Measurements from ENCODE around the gene SORBS1. TPM values are rescaled to one million over a fixed set of nuclear protein-coding genes. Genes with fewer than 3 reads are reported as not detected.
A peak's percentile ranks its signal among the peaks of the same experiment; 100 is the strongest.

SORBS1 gene
- total and polyA plus RNA-seq, 2 of the 13 experiments (the other 11 are each of a cell fraction or from before 2014, with no cell fraction given), result 16.8 to 39.8 TPM

- TF ChIP-seq ZNF253 (CRISPR knock-in tag; IDR thresholded peaks at IDR 0.05; ENCODE audit: borderline replicate concordance), result no peak
- TF ChIP-seq ZBTB14 (CRISPR knock-in tag; IDR thresholded peaks at IDR 0.05), result no peak
- no peak for TF ChIP-seq TRIM24 (CRISPR knock-in tag; IDR thresholded peaks at IDR 0.05)
- no peak for TF ChIP-seq ZBTB46 (CRISPR knock-in tag; IDR thresholded peaks at IDR 0.05; ENCODE audit: borderline replicate concordance)
- TF ChIP-seq ZNF280B (CRISPR knock-in tag; IDR thresholded peaks at IDR 0.05; ENCODE audit: borderline replicate concordance), result no peak
- TF ChIP-seq EED (CRISPR knock-in tag; IDR thresholded peaks at IDR 0.05), result no peak
- TF ChIP-seq ZNF431 (CRISPR knock-in tag; IDR thresholded peaks at IDR 0.05; ENCODE audit: borderline replicate concordance, low read depth), result no peak
- no peak for TF ChIP-seq NR0B2 (CRISPR knock-in tag; IDR thresholded peaks at IDR 0.05)
- no peak for TF ChIP-seq NR3C1 (CRISPR knock-in tag; IDR thresholded peaks at IDR 0.05)
- TF ChIP-seq DRAP1 (CRISPR knock-in tag; IDR thresholded peaks at IDR 0.05), result peak; percentile 46; the same call in 1 of the 2 replicates
- TF ChIP-seq ZXDC (CRISPR knock-in tag; IDR thresholded peaks at IDR 0.05), result no peak
- no peak for TF ChIP-seq ZNF12 (CRISPR knock-in tag; IDR thresholded peaks at IDR 0.05)
- no peak for TF ChIP-seq TBP (CRISPR knock-in tag; IDR thresholded peaks at IDR 0.05)
- no peak for TF ChIP-seq ZNF451 (CRISPR knock-in tag; IDR thresholded peaks at IDR 0.05)
- no peak for TF ChIP-seq ATRX (CRISPR knock-in tag; IDR thresholded peaks at IDR 0.05; ENCODE audit: borderline replicate concordance)
- TF ChIP-seq GATA4 (IDR thresholded peaks at IDR 0.05; ENCODE audit: borderline replicate concordance, low read depth), result peak; percentile 14; the same call in 1 of the 2 replicates
- TF ChIP-seq TEAD2 (CRISPR knock-in tag; IDR thresholded peaks at IDR 0.05), result no peak
- peak; percentile 42; the same call in 1 of the 2 replicates for TF ChIP-seq YEATS2 (CRISPR knock-in tag; IDR thresholded peaks at IDR 0.05; ENCODE audit: borderline replicate concordance)
- 0 out of 2 replicates have a peak, but pooled peaks have one; percentile 30 for TF ChIP-seq TARDBP (CRISPR knock-in tag; IDR thresholded peaks at IDR 0.05)
- no peak for TF ChIP-seq ZBTB3 (CRISPR knock-in tag; IDR thresholded peaks at IDR 0.05; ENCODE audit: borderline replicate concordance, low read depth)
- no peak for TF ChIP-seq MAFK (conservative IDR thresholded peaks at IDR 0.05 in 1 of 2, IDR thresholded peaks at IDR 0.05 in 1 of 2; ENCODE audit: low read length in 2 of 2)
These were observed 21.4 kb downstream of the SORBS1 start (continued) for GRCh38 chr10:95539560-95540284.
